Calu3 (cell line): ENCODE measurements around the gene CYTH1. TPM values are rescaled to one million over a fixed set of nuclear protein-coding genes. Genes with fewer than 3 reads are reported as not detected.

Source experiments
- BruUV-seq: library from RNA; stranded (reverse); fragments of 400-500 nt; replicated peaks from 2 replicates; lab custom pipeline; 2021; lab: Mats Ljungman, UMichigan
- CTCF ChIA-PET: fragments of 300-600 bp; sonication (Branson Sonifier 250); formaldehyde crosslinking; loops from one replicate; lab custom pipeline; 2022; ENCODE audit warnings: antibody characterized with exemption; lab: Charles Lee
- DNase-seq: peaks from one replicate; pipeline ENCODE4 v3.0.0; 2022
- H3K27ac Mint-ChIP-seq: one replicate; pipeline ENCODE4 v1.8.0; 2022; ENCODE audit warnings: mixed read lengths; ENCODE audit not compliant: unreplicated experiment
- H3K27me3 Mint-ChIP-seq: one replicate; pipeline ENCODE4 v1.8.0; 2022; ENCODE audit warnings: mixed read lengths; ENCODE audit not compliant: unreplicated experiment
- H3K36me3 Mint-ChIP-seq: one replicate; pipeline ENCODE4 v1.8.0; 2022; ENCODE audit warnings: mild to moderate bottlenecking, moderate library complexity, mixed read lengths; ENCODE audit not compliant: insufficient read depth, unreplicated experiment
- H3K4me1 Mint-ChIP-seq: one replicate; pipeline ENCODE4 v1.8.0; 2022; ENCODE audit warnings: mild to moderate bottlenecking, low read depth, mixed read lengths; ENCODE audit not compliant: unreplicated experiment
- H3K4me3 Mint-ChIP-seq: one replicate; pipeline ENCODE4 v1.8.0; 2022; ENCODE audit warnings: mild to moderate bottlenecking, low read depth, moderate library complexity, mixed read lengths; ENCODE audit not compliant: unreplicated experiment
- H3K9me3 Mint-ChIP-seq: one replicate; pipeline ENCODE4 v1.8.0; 2022; ENCODE audit warnings: low read depth, mixed read lengths; ENCODE audit not compliant: unreplicated experiment
- CTCF ChIP-seq: fragments of 200-600 bp; IDR thresholded peaks from one replicate; pipeline ENCODE4 v1.8.0; 2022; ENCODE audit warnings: antibody characterized with exemption; ENCODE audit not compliant: unreplicated experiment
- intact Hi-C: fragments of 100-400 bp; cut with micrococcal nuclease; formaldehyde crosslinking; loops from one replicate; pipeline ENCODE4 v1.10.0; 2022; ENCODE audit not compliant: unreplicated experiment
- total RNA-seq: library from RNA; stranded (reverse); gene quantifications from 2 replicates; pipeline ENCODE4 v1.2.3, GENCODE V29; 2022

The CYTH1 gene
- total RNA-seq, 1 experiment from 2014 or later = 40.5 TPM

GRCh38 chr17:78796517-78796900 lies 14.4 kb upstream of the CYTH1 start:
- no peaks in the 10 kb centered on the region for H3K9me3 Mint-ChIP-seq
- H3K27ac Mint-ChIP-seq = no peak overlapping the region
- BruUV-seq = TSS peak; percentile 27
- H3K4me1 Mint-ChIP-seq = peaks cover 8% of the 10 kb centered on the region
- no peaks in the 10 kb centered on the region for H3K27me3 Mint-ChIP-seq
- peaks cover 54% of the 10 kb centered on the region for H3K36me3 Mint-ChIP-seq
- CTCF ChIA-PET = no interaction called here
- no peak overlapping the region for H3K4me3 Mint-ChIP-seq
- TF ChIP-seq CTCF = no peak
- DNase-seq = no peak
- intact Hi-C loops = no loop called here

- H3K27me3 Mint-ChIP-seq = no peaks in the 10 kb centered on the region
- H3K27ac Mint-ChIP-seq = no peak overlapping the region
- CTCF ChIA-PET = no interaction called here
- no peak overlapping the region for H3K4me3 Mint-ChIP-seq
- BruUV-seq = no TSS peak
- H3K9me3 Mint-ChIP-seq = no peaks in the 10 kb centered on the region
- H3K4me1 Mint-ChIP-seq = peaks cover 8% of the 10 kb centered on the region
- peaks cover 60% of the 10 kb centered on the region for H3K36me3 Mint-ChIP-seq
- intact Hi-C loops = no loop called here
- DNase-seq = no peak
- TF ChIP-seq CTCF = no peak
Observed at GRCh38 chr17:78795861-78796516, 13.9 kb upstream of the CYTH1 start.

GRCh38 chr17:78794864-78795640 lies 13.0 kb upstream of the CYTH1 start:
- Mint-ChIP-seq H3K27ac (no peak overlapping the region), H3K27me3 (no peaks in the 10 kb centered on the region), H3K4me1 (peaks cover 8% of the 10 kb centered on the region), H3K36me3 (peaks cover 65% of the 10 kb centered on the region), H3K9me3 (no peaks in the 10 kb centered on the region), H3K4me3 (no peak overlapping the region)
- CTCF ChIA-PET = no interaction called here
- TF ChIP-seq CTCF = no peak
- intact Hi-C loops = no loop called here
- DNase-seq = no peak
- BruUV-seq = no TSS peak

GRCh38 chr17:78794399-78794798 lies 12.3 kb upstream of the CYTH1 start:
- no peak for DNase-seq
- no peak for TF ChIP-seq CTCF
- Mint-ChIP-seq H3K27me3 (no peaks in the 10 kb centered on the region), H3K36me3 (peaks cover 66% of the 10 kb centered on the region), H3K4me3 (no peak overlapping the region), H3K4me1 (peaks cover 8% of the 10 kb centered on the region), H3K9me3 (no peaks in the 10 kb centered on the region), H3K27ac (no peak overlapping the region)
- CTCF ChIA-PET = no interaction called here
- BruUV-seq = no TSS peak
- intact Hi-C loops = no loop called here
